ENCODE results near the gene PDIK1L.
"Not testable (repeated sequence)": the region's sequence is repeated elsewhere in the genome, so short reads cannot be mapped to it uniquely, and the experiment has no call there.

Gene PDIK1L

DNA sequence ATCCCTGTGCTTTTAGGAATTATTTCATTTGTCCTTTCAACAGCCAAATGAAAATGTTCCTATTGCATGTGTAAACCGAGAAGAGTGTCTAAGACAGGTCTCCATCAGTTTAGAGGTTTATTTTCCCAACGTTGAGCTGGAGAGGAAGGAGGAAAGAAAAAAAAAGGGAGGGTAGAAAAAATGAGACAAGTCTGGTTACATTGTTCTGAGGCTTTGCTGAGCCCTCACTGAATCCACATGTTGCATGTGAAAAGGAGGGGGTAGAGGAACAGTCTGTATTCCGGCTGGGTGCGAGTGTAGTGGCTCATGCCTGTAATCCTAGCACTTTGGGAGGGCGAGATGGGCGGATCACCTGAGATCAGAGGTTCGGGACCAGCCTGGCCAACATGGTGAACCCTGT is 19.2 kb upstream of the PDIK1L start:
- DNase-seq = no peak

DNA sequence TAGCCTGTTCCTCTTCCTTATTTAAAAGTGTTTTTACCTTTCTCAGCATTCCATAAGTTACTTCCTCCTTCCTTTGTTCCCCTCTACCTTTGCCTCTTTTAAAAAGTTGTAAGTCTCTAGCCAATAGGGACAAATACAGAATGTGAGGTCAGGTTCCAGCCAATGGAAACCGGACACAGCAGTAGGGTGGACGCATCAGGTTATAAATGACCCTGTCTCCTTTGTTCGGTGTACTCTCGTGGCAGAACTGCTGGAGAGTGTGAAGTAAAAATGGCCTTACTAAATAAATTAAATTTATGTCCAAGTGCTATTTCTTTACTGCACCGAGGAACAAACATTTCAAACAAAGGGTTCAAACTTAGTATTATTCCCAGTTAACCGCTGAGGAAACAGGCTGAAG is 18.1 kb upstream of the PDIK1L start:
- DNase-seq = not testable (repeated sequence)

DNA sequence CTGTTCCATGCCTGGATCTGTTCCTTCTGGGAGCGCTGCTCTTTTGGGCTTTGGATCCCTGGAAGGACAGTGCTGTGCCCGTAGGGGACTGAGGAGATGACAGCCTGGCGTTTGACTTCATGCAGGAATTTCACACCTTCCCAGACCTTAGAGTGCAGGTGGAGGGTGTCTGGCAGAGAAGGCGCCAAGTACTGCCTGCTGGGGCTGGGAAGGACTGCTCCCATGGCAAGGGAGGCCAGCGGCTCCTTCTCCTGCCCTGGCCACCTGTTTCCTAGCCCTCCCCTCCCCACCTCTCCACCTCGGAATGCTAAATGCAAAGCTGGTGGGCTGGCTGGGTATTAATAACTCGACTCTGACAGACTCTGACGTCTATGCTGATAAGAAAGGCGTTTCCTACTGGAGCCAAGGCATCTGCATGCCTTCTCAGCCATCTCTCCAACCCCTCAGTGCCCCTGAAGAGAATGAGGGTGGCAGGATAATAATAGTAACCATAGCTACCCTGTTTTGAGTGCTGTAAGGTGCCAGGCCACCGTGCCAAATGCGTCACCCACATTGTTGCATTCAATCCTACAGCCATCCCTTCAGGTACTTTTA is 17.5 kb upstream of the PDIK1L start:
- DNase-seq = no peak

DNA sequence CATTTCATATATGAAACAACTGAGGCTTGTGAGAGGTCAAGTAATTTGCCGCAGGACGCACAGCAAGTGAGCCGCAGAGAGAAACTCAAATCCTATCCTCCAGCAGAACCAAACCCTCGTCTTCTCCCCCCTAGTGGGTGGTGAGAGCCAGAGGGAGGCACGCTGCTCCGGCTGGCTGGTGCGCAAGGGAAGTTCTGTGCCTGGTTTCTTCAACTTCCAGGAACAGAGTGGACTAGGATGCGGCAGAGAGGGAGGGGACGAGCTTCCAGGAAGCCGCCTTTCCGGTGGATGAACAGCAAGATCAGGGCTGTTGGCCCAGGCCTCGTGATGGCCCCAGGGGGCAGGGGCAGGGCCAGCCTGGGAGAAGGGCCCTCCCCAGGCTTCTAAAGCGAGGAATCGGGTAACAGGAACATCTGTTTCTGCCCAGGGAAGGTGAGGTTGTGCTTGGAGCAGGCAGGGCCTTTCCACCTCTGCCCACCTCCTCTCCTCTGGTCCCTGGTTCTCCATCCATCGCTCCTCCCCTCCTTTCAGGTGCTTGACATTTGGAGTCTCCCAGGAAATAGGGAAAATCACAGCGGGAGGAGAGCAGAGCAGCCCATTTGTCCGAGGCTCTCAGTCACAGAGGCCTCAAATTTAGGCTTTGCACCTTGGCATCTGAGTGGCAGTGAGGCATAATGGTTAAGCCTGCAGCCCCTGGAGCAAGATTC is 16.8 kb upstream of the PDIK1L start:
- DNase-seq = no peak

DNA sequence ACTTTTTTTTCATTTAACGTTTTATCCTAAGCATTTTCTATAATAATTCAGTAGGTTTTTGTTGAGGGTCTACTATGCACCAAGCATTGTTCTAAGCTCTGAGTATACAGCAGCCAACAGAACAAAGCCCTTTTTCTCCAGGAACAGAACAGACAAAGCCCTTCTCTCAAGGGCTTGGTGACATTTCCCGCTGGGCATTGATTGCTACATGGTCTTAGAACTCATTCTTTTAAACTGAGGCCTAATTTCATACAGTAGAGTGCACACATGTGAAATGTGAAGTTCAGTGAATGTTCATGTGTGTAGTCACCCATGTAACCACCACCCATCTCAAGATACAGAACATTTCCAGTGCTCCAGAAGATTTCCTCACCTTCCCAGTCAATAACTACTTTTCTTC is 15.2 kb upstream of the PDIK1L start:
- DNase-seq = no peak

DNA sequence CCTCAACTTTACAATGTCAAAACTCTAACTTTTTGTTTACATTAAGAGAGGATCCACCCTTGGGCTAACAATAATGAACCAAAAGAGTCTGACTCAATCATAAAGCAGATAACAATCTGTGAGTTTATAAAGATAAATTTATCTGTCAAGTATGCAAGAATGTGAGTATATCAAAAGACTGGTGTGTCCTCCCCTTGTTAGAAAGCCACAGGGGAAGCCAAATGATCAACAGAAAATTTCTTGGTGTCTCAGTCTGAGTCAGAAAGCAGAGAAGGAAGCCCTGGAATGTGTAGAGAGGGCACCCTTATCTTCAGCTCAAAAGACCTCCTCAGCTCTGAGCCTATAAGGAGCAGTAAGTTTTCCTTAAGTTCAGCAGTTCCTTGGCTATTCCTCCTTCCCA is 13.9 kb upstream of the PDIK1L start:
- DNase-seq = no peak

DNA sequence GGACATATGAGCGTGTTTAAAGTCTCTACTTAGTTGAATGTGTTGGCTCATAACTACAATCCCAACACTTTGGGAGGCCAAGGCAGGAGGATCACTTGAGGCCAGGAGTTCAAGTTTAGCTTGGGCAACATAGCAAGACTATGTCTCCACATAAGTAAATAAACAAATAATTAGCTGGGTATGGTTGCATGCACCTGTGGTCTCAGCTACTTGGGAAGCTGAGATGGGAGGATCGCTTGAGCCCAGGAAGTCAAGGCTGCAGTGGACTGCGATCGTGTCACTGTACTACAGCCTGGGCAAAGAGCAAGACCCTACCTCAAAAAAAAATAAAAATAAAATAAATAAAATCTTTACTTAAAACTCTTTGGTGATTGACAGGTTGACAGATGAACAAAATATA is 13.0 kb upstream of the PDIK1L start:
- no peak for DNase-seq

DNA sequence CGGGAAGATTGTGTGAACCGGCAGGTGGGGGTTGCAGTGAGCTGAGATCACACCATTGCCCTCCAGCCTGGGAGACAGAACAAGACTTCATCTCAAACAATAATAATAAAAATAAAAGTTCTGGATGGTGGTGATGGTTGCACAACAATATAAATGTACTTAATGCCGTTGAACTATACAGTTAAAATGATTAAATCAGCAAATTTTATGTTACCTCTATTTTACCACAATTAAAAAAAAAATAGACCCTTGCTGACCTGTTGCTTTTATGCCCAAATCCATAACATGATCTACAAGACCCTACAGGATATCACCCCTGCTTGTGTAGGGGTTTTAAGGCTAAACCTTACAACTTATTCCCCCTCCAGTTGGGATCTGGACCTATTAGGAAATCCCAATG is 11.8 kb upstream of the PDIK1L start:
- no peak for DNase-seq

DNA sequence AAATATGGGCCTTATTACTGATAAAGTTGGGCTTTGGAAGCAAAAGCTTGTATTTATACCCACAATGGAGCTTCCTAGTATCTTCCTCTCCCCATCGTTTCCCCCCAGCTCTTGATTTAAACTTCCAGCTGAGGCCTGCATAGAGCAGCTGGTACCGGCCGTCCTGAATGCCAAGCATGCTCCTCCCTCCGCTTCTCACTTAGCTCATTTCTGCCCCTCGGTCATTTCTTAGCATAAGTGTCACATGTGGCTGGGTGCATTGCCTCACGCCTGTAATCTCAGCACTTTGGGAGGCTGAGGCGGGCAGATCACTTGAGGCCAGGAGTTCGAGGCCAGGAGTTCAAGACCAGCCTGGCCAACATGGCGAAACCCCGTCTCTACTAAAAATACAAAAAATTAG is 11.4 kb upstream of the PDIK1L start:
- not testable (repeated sequence) for DNase-seq

DNA sequence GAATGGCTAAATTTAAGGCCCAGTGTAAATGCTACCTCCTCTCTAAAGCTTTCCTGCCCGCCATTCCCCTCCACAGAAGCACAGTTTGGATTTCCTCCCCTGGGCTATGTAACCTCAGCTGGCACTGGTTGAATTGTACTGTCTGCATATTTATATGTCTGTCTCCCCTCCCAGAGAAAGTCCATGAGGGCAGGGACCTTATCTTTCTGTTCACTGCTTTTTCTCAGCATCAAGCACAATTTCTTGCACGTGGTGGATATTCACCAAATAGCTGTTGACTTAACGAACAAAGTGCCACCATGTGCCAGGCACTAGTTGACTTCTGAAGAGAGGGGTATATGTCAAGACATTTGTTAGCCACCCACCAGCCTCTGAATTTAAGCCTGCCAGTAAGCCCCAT is 9.5 kb upstream of the PDIK1L start:
- DNase-seq = no peak

DNA sequence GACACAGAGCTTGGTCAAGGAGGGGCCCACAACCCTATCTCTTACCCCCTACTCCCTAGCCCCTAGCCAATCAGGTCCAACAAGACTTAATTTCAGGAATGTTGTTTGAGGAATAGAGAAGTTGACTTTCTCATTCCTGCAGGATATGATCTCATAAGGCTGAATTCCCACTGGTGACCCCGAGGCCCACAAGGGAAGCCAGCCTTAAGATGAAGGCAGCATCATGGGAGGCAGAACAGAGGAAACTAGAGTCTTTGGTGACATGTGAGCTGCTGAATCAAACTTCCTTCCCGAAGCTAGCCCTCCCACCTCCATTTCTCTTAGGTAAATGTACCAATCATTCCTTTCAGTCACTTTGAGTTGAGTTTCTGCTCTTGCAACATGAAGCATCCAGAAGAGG is 9.1 kb upstream of the PDIK1L start:
- no peak for DNase-seq

DNA sequence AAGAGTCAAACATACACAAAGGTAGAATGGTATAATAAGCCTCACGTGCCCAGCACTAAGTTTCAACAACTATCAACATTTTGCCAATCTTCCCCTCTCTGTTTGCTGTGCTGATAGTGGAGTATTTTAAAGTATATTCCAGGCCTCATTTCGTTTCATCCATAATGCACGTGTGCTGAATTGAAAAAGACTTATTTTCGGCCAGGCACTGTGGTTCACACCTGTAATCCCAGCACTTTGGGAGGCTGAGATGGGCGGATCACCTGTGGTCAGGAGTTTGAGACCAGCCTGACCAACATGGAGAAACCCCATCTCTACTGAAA is 6.4 kb upstream of the PDIK1L start:
- not testable (repeated sequence) for DNase-seq

DNA sequence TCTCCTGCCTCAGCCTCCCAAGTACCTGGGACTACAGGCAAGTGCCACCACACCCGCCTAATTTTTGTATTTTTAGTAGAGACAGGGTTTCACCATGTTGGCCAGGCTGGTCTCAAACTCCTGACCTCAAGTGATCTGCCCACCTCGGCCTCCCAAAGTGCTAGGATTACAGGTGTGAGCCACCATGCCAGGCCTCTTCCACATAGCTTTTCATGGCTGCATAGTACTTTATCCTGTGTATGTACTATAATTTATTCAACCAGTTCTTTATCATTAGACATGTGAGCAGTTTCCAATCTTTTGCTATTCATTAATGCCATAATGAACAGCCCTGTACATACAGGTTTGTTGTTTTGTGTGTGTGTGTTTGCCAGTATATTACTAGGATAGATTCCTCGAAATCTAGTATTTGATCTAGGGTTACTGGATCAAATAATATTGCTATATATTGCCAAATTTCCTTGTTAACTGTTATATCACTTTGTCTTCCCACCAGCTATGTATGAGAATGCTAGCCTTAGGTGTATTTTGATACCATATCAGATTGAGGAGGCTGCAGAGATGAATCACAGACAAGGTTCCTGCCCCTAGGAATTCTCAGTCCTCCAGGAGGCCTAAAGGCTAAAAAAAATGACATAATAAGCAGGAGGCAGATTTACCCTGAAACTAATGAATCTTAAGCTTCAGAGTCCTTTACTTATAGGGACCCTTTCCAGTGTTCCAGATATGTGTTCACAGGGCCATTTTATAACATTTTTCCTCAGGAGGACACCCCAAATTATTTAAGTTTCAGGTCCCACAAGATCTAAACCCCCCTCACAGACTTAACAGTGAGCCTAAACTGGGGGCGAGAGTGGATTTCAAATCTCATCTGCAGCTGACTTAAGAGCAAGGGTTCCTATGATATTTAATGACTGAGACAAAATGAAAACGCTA is 2.1 kb upstream of the PDIK1L start:
- DNase-seq = no peak

DNA sequence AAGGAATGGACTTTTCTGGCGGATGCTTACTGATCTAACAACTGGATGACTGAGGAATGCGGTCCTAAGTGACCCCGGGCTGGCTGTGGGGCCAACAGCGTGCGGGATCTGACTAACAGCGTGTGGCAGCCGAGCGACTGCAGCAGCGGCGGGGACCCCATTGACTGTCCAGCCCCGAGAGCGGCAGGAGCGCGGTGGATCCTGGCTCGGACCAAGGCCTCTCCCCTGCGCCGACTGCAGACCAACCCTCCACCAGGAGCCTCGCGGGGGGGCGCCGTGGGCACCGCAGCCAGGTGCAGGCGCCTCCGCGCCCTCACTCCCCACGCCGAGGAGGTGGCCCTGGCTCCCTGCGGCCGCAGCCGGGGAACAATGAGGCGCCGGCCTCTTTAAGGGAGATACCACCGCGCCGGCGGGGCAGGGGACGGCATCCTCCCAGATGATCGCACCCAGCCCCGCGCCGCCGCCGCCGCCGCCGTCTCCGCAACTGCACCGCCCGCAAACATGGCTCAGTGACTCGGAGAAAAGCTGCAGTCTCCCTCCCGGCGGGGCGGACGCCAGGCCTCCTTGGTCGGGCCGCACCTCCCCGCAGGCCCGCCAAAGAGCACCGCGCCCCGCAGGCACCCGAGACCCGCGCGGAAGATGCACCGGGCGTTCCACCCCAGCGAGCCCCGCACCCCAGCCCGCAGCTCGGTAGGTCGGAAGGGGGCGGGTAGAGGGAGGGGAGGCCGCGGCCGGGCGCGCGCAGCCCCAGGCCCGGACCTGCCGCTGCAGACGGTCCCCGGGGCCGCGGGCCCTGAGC is 694 bp upstream of the PDIK1L start:
- no peak for DNase-seq

DNA sequence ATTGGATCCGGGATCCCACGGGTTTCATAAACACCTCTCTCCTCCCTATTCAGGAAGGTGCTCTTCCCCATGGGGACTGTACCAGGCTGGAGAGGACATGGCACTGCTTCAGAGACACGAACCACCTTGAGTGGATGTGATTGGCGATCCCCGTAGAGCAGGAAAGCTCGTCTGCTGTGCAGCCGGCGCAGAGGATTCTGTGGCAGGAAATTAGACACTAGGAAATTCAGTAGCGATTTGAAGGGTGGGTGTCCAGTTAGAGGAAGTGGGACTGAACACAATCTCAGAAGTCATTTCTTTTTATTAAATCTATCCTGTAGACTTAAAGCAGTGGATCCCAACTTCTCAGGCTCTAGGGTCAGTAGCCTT is 767 bp downstream of the PDIK1L start:
- DNase-seq = no peak

DNA sequence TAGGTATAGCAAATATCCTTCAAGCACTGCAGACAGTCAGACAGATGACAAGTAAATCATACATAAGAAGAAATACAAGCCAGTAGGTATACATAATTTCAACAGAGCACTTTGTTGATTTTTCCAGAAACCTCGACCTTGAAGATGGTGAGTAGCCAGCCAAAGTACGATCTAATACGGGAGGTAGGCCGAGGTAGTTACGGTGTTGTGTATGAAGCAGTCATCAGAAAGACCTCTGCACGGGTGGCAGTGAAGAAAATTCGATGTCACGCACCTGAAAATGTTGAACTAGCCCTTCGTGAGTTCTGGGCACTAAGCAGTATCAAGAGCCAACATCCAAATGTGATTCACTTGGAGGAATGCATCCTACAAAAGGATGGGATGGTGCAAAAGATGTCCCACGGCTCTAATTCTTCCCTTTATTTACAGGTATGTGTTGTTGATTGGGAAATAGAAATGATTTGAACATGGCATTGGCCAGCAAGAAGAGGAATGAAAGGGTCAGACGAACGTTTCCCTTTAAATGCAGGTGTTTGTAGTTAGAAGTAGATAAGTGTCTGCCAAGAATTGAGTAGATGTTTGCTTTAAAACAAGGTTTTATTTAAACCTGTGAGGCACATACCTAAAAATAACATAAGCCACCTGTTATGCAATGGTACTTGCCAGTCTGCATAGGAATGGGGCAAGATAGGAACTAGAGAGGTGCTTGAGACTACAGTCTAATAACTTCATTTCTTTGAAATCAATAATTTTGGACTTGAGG is 2.7 kb downstream of the PDIK1L start:
- no peak for DNase-seq

DNA sequence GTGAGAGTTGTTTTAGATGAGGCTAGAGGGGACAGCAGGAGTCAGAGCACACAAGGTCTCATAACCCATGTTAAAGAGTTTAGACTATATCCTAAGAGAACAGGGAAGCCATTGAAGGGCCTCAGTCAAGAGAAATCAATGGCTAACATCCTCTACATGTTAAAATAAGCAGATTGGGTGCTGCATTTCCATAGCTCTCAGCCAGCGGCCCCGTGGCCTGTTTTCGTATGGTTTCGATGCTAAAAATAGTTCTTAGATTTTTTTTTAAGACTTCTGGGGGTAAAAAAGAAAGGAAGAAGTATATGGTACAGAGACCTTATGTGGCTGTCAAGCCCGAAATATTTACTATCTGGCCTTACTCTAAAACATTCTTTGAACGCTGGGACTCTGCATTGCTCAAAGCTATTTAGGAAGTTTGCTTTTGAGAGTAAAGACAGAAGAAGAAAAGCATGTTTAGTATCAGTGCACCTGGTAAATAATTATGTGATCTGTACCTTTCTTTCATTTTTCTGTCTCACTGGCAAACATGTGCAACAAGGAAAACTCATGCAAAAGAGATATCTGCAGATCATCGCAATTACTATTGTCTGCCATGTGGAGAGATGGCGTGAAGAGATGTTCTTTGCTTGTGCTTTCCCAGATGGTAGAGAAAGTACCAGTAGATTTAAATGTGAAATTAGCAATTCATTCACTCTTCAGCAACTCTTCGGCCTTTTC is 8.4 kb downstream of the PDIK1L start:
- no peak for DNase-seq

DNA sequence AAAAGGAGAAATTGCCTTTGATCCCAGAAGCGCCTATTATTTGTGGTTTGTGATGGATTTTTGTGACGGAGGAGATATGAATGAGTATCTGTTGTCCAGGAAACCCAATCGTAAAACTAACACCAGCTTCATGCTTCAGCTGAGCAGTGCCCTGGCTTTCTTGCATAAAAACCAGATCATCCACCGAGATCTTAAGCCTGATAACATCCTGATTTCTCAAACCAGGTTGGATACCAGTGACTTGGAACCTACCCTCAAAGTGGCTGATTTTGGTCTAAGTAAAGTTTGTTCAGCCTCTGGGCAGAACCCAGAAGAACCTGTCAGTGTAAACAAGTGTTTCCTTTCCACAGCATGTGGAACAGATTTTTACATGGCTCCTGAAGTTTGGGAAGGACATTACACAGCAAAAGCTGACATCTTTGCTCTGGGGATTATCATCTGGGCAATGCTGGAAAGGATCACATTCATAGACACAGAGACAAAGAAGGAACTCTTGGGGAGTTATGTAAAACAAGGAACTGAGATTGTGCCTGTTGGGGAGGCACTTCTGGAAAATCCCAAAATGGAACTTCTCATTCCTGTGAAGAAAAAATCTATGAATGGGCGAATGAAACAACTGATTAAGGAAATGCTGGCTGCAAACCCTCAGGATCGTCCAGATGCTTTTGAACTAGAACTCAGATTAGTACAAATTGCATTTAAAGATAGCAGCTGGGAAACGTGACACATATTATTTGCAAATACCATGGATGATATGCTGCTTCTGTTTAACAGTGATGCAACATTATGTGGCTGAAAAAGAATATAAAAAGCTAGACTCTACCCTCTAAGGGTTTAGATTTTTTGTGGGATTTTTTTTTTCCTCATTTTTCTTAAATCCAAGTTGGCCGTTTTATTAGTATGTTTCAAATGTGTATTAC is 10.5 kb downstream of the PDIK1L start:
- no peak for DNase-seq

DNA sequence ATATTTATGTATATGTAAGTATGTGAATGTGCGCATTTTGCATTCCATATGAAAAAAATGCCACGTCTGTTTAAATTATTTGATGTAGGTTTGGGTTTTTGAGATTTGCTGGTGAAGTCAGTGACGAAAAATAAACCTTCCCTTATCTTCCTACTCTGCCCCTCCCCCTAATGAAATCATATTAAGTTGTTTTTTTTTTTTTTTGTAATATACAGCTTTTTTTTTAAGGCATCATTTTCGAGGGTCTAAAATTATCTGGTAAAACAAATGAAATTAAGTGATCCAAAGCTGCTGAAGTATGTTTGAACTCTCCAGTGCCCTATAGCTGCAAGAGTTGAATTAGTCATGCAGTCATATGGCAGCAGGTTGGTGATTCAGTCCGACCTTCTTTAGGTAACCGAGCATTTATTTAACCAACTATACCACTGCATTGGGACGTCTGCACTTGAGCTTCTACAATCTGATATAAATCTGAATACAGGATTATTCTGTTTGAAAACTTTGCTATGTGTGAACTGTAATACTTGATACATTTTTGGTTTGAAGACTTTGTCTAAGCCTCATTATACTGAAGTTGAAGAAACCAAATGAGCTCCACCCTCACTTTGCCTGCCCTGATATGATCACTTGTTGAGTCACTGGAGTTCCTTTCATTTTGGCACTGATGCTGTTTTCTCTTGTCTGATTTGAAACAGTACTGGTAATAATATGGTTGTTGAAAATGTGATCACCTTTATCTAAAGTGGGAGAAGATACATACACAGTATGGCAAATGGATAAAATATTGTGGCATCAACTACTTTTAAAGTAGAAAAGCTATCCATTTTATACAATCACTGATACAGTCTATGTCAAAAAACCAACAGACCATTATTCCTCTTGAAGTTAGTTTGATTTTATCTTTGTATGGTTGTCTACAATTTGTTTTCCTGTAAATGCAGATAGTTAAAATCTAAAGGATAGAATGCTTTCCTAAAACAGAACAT is 11.7 kb downstream of the PDIK1L start:
- no peak for DNase-seq
